Endothelial cell (in vitro differentiated cells): ENCODE data around the gene LRRN2. TPM values are rescaled to one million over a fixed set of nuclear protein-coding genes. Genes with fewer than 3 reads are reported as not detected.

Experiments
- DNase-seq: peaks from one replicate; pipeline ENCODE4 v3.0.0; 2021; ENCODE audit warnings: low spot score
- H3K27ac Mint-ChIP-seq: one replicate; pipeline ENCODE4 v1.8.0; 2021; ENCODE audit warnings: mixed read lengths, inconsistent platforms; ENCODE audit not compliant: unreplicated experiment
- H3K27me3 Mint-ChIP-seq: one replicate; pipeline ENCODE4 v1.8.0; 2021; ENCODE audit warnings: mild to moderate bottlenecking, moderate library complexity, mixed read lengths, inconsistent platforms; ENCODE audit not compliant: unreplicated experiment
- H3K36me3 Mint-ChIP-seq: one replicate; pipeline ENCODE4 v1.8.0; 2021; ENCODE audit warnings: mild to moderate bottlenecking, low read depth, mixed read lengths, inconsistent platforms; ENCODE audit not compliant: unreplicated experiment
- H3K4me1 Mint-ChIP-seq: one replicate; pipeline ENCODE4 v1.8.0; 2021; ENCODE audit warnings: mild to moderate bottlenecking, mixed read lengths, inconsistent platforms; ENCODE audit not compliant: unreplicated experiment
- H3K4me3 Mint-ChIP-seq: one replicate; pipeline ENCODE4 v1.8.0; 2021; ENCODE audit warnings: mild to moderate bottlenecking, mixed read lengths, inconsistent platforms; ENCODE audit not compliant: unreplicated experiment
- H3K9me3 Mint-ChIP-seq: one replicate; pipeline ENCODE4 v1.8.0; 2021; ENCODE audit warnings: mixed read lengths, inconsistent platforms; ENCODE audit not compliant: unreplicated experiment
- total RNA-seq: library from RNA; stranded (reverse); fragmentation: NEBNext Ultra II Directional; extraction: Animal tissue kit (Norgen Biotek cat#: 25700); gene quantifications from one replicate; pipeline ENCODE4 v1.2.1, GENCODE V29; 2021; ENCODE audit not compliant: unreplicated experiment
- TF ChIP-seq, protein P1 (sequence below): fragments of 200-600 bp; sonication (generic); IDR thresholded peaks from one replicate; pipeline ENCODE4 v1.5.0; 2021; ENCODE audit warnings: antibody characterized with exemption; ENCODE audit not compliant: unreplicated experiment

Gene LRRN2
- total RNA-seq, 1 donor from 2014 or later: 71.1 TPM

DNA sequence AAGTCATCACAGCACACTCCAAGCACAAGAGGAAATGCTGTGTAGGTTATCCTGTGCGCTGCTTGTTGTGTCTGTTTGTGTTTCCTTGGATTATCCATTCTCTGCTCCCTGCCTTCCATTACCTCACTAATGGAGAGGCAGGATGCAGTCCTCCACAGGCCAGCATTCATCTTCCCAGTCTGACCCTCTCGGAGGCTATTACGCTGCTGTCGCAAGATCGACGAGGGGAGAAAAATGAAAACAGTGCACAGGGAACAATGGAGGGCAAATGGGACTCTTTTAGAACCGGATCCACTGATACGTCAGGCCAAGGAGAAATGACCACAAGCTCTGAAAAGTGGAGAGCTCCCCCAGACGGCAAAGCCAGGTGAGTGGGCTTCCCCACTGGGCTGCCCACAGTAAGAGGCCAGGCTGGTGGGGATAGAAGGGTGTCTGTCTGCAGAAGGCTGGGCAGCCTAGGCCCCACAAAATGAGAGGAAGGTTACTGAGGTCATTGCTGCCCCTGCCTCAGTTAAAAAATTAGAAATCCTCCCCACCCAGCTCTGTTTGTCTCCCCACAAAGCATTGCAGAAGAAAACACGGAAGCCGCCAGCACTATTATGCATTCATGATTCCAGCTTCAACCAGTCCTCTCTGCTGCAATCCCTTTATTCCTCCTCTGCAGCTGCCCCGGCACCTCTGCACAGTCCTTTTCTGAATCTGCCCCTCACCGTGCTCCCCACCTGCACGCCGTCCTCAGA lies 21.7 kb downstream of the LRRN2 start:
- peaks cover 7% of the 10 kb centered on the region for H3K27me3 Mint-ChIP-seq

DNA sequence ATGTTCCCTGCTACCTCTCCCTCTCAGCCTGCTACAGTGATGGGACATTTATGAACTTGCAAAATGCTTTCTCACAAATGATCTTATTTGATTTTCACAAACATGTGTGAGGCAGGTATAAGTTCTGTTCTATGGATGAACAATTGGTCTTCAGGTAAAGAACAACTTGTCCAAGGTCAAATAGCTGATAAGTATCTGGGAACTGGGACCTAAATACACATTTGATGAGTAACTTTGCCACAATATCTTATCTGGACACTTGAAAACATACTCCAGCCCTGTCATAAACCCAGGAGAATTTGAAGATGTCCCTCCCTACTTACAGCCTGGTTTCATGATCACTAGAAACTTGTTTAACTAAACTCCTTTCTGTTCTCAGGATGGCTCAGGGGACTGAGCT lies 23.0 kb downstream of the LRRN2 start:
- no peaks in the 10 kb centered on the region for H3K9me3 Mint-ChIP-seq
- peaks cover 7% of the 10 kb centered on the region for H3K27me3 Mint-ChIP-seq
- TF ChIP-seq, protein P1, sequence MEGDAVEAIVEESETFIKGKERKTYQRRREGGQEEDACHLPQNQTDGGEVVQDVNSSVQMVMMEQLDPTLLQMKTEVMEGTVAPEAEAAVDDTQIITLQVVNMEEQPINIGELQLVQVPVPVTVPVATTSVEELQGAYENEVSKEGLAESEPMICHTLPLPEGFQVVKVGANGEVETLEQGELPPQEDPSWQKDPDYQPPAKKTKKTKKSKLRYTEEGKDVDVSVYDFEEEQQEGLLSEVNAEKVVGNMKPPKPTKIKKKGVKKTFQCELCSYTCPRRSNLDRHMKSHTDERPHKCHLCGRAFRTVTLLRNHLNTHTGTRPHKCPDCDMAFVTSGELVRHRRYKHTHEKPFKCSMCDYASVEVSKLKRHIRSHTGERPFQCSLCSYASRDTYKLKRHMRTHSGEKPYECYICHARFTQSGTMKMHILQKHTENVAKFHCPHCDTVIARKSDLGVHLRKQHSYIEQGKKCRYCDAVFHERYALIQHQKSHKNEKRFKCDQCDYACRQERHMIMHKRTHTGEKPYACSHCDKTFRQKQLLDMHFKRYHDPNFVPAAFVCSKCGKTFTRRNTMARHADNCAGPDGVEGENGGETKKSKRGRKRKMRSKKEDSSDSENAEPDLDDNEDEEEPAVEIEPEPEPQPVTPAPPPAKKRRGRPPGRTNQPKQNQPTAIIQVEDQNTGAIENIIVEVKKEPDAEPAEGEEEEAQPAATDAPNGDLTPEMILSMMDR: no peak
- no peak for DNase-seq
- no peak overlapping the region for H3K4me3 Mint-ChIP-seq
- peak overlapping the region; percentile 91 for H3K27ac Mint-ChIP-seq
- peaks cover 19% of the 10 kb centered on the region for H3K36me3 Mint-ChIP-seq
- peaks cover 49% of the 10 kb centered on the region for H3K4me1 Mint-ChIP-seq

More for the DNA sequence above, 21.7 kb downstream of the LRRN2 start:
- peak; percentile 33 for DNase-seq
- H3K27ac Mint-ChIP-seq: peak overlapping the region; percentile 91
- H3K4me3 Mint-ChIP-seq: peak overlapping the region; percentile 3
- TF ChIP-seq, protein P1: no peak
- H3K4me1 Mint-ChIP-seq: peaks cover 49% of the 10 kb centered on the region
- H3K36me3 Mint-ChIP-seq: peaks cover 21% of the 10 kb centered on the region
- H3K9me3 Mint-ChIP-seq: no peaks in the 10 kb centered on the region

DNA sequence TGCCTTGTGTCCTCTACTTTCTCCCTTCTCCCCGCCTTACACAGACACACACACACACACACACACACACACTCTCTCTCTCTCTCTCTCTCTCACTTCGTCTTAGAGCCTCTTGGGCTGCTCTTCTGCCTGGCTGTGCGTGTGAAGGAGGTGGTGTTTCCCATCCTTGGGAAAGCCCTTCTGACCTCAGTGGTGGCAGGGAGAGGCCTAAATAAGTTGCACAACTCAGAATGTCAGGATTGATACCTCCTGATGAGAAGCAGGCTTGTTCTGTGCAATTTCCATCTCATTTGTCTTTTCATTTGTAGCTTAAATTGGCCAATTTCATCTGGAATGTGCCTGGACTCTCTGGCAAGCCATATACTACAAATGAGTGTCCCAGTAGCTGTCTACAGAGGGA lies 25.0 kb downstream of the LRRN2 start:
- Mint-ChIP-seq H3K4me1 (peaks cover 50% of the 10 kb centered on the region), H3K4me3 (no peak overlapping the region), H3K9me3 (no peaks in the 10 kb centered on the region), H3K36me3 (peaks cover 20% of the 10 kb centered on the region), H3K27me3 (peaks cover 7% of the 10 kb centered on the region), H3K27ac (peak overlapping the region; percentile 1)
- TF ChIP-seq, protein P1: no peak
- DNase-seq: no peak

DNA sequence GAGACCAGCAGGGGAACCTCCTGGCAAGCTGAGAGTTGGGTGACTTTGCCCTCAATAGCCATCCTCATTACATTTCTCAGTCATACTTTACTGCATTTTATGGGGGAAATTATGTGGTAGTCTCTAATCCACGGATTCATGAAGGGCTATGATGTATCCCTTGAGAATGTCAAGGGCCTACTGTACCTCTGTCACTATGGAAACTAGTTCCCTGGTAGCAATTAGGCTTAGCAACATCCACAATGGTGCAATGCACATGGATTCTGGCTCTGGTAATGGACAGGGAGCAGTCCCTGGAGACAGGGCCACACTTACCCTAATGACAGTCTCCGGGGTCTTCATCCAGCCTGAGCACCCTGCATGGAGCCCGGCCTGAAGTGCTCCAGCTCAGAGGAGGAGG lies 26.5 kb downstream of the LRRN2 start:
- no peaks in the 10 kb centered on the region for H3K9me3 Mint-ChIP-seq
- H3K4me3 Mint-ChIP-seq: no peak overlapping the region
- peaks cover 22% of the 10 kb centered on the region for H3K36me3 Mint-ChIP-seq
- TF ChIP-seq, protein P1: no peak
- peaks cover 42% of the 10 kb centered on the region for H3K4me1 Mint-ChIP-seq
- H3K27ac Mint-ChIP-seq: no peak overlapping the region
- DNase-seq: no peak
- H3K27me3 Mint-ChIP-seq: peaks cover 4% of the 10 kb centered on the region

DNA sequence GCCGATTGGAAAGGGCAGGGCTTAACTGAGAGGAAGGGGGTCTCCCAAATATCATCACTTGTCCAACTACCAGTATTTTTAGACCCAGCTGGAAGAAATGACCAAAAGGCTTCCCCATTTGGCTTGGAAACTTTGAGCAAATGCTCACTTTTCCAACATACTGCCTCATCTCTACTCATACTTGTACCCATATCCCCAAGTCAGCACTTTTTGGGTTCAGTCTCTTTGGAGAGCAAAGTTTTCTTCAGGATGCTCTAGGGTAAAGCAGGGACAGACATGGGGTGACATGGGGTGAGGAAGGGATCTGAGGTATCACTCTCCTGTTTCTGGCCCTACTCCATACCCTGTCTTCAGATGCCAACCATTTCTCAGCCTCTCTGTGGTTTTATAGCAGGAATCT lies 27.2 kb downstream of the LRRN2 start:
- Mint-ChIP-seq H3K27ac (no peak overlapping the region), H3K9me3 (no peaks in the 10 kb centered on the region), H3K4me1 (peaks cover 37% of the 10 kb centered on the region), H3K4me3 (no peak overlapping the region), H3K27me3 (peaks cover 2% of the 10 kb centered on the region), H3K36me3 (peaks cover 22% of the 10 kb centered on the region)
- TF ChIP-seq, protein P1: no peak
- DNase-seq: no peak
